Endothelial cell of hepatic sinusoid (primary cell): ENCODE results near the gene SLC6A3.

ENCODE experiments used
- in situ Hi-C: cut with HindIII; loops from 2 replicates; pipeline ENCODE4 v1.10.0; 2017; ENCODE audit warnings: low sequenced_read_pairs

Gene SLC6A3

DNA sequence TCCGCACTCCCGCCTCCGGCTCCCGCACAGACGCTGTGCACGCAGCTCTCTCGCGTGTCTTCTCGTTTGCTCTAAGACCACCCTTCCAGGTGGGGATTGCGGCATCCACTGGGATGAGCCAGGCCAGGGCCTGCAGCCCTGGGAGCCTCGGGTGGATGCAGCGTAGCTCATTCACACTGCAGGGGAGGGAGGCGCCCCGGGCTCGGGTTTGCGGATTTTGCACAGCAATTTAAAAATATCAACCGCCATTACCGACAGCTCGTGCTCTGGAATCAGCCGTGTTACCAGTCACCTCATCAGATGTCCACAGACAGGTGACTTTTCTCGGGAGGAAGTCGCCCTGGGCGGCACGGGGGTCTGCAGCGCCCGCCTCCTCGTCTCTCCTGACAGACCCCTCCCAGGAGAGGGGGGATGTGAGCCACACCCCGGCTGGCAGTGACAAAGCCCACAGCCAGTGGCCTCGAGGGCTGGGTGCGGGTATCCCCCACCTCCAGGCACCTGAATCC lies 20.8 kb upstream of the SLC6A3 start:
- in situ Hi-C loops, result no loop called here

DNA sequence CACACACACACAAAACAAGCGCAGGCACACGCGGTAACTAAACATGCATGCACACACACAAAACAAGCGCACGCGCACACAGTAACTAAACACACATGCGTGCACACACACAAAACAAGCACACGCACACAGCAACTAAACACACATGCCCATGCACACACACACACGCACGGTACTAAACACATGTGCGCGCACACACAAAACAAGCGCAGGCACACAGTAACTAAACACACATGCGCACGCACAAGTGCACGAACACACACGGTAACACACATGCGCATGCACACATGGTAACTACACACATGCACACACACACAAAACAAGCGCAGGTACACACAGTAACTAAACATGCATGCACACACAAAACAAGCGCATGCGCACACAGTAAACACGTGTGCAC lies 19.9 kb upstream of the SLC6A3 start:
- in situ Hi-C loops, result no loop called here

- in situ Hi-C loops, result no loop called here
Measured at GRCh38 chr5:1464511-1464910, 19.3 kb upstream of the SLC6A3 start.

DNA sequence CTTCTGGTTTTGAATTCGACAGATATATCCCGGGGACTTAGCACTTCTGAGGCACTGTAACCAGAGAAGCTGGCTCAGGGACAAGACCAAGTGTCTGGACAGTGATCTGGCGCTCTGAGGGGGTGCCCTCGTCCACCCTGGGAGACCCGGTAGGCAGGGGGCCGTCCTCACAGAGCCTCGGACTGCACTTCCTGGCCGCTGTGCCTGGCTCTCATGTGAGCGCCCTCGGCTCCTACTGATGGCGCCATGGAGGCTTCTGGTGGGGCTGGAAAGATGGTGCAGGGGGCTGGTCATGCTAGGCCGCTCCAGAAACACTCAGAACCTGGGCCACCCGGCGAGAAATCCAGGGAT lies 18.8 kb upstream of the SLC6A3 start:
- in situ Hi-C loops, result no loop called here

GRCh38 chr5:1463326-1464095 lies 18.3 kb upstream of the SLC6A3 start:
- in situ Hi-C loops, result no loop called here

- in situ Hi-C loops, result no loop called here
Measured at GRCh38 chr5:1462358-1462757, 17.1 kb upstream of the SLC6A3 start.

DNA sequence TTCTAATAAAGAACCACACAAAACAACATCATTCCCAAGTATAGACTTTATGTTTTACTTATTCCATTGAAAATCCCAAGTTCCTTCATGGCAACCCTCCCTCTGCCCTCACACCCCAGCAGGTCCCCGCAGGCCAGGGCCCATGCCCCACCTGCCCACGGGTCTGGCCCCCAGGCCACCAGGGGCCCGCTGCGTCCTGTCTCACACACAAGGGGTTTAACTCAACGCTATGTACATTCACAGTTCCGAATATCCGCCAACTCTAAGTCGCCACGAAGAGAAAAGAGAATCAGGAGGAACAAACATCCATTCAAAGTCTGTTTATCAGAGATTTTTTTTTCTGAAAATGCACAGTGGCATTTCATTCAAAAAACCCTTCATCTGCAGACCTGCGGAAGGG lies 16.2 kb upstream of the SLC6A3 start:
- in situ Hi-C loops, result no loop called here

DNA sequence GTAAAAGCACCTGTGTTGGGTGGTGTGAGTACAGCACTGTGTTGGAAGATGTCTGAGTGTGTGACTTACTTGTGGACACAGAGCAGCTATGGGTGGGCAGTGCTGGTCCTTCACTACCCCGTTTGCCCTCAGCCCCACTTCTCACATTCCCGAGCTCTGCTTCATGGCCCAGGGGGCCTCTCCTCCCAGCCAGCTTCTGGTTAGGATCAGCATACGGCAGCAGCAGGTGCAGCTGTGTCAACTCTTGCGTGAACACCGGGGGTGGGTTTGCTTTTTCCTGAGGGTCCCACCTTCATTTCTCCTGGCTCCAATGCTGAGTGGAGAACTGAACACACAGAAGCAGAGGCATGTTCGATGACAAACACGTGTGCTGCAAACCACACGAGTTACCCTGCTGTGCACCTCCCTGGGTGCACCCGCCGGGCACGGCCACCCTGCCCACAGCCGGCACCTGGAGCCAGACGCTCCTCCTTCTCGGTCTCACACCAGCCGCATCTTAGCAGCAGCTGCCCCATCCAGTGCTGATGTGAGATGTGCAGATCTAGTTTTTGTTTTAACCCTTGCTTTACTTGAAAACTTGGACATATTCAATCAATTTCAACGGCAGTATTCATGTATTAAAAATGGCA lies 14.9 kb upstream of the SLC6A3 start:
- in situ Hi-C loops, result no loop called here

DNA sequence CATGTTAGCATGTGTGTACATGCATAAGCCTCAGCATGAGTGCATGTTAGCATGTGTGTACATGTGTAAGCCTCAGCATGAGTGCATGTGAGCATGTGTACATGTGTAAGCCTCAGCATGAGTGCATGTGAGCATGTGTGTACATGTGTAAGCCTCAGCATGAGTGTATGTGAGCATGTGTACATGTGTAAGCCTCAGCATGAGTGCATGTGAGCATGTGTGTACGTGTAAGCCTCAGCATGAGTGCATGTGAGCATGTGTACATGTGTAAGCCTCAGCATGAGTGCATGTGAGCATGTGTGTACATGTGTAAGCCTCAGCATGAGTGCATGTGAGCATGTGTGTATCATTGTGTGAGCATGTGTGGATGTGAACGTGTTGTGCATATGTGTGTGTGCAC lies 14.2 kb upstream of the SLC6A3 start:
- in situ Hi-C loops, result loop anchor here (5.0 kb wide), 1 partner anchor 47 kb away; no protein-coding TSS in a partner anchor

- in situ Hi-C loops, result loop anchor here (5.0 kb wide), 1 partner anchor 44 kb away; no protein-coding TSS in a partner anchor
Measured at GRCh38 chr5:1456110-1456881, 11.1 kb upstream of the SLC6A3 start.

DNA sequence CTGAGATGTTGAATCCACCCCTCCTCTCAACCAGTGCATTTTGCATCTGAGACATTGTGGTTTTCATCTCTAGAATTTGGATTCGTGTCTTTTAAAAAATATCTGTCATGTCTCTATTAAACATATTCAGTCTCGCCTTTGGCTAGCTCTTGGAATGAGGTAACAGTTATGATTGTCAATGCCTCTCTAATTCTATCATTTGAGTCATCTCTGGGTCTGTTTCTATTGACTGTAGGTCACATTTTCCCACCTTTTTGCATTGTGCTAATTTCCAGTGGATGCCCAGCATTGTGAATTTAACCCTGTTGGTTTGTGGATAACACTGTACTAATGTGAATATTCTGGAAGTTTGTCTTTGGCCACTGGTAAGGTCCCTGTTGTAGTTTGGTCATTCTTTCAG lies 8.4 kb upstream of the SLC6A3 start:
- in situ Hi-C loops, result no loop called here

DNA sequence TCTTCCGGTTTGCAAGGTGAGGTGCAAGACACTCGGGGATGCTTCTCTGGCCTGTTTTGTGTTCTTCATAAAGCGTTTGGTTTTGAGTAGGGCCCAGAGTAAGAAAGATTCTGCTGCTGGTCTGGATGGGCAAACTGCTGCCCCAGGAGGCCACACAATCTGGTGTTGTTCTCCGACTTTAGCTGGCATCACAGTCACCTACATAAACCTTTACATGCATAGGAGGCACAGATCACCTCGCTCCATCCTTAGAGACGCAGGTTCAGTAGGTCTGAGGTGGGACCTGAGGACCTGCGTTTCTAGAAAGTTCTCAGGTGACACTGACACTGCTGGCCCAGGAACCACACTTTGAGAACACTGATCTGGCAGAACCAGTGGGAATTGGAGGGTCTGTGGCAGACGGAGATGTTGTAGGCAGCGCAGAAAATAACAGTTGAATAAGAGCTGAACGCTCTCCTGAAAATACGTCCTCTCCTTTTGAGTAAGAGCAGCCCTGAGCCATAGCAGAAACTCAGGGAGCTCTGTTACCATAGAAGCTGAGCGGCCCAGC lies 3.9 kb upstream of the SLC6A3 start:
- in situ Hi-C loops, result no loop called here

GRCh38 chr5:1448511-1449011 lies 3.3 kb upstream of the SLC6A3 start:
- in situ Hi-C loops, result no loop called here

GRCh38 chr5:1447671-1448361 lies 2.6 kb upstream of the SLC6A3 start:
- in situ Hi-C loops, result no loop called here

- in situ Hi-C loops, result no loop called here
Measured at GRCh38 chr5:1446602-1447343, 1.5 kb upstream of the SLC6A3 start.

DNA sequence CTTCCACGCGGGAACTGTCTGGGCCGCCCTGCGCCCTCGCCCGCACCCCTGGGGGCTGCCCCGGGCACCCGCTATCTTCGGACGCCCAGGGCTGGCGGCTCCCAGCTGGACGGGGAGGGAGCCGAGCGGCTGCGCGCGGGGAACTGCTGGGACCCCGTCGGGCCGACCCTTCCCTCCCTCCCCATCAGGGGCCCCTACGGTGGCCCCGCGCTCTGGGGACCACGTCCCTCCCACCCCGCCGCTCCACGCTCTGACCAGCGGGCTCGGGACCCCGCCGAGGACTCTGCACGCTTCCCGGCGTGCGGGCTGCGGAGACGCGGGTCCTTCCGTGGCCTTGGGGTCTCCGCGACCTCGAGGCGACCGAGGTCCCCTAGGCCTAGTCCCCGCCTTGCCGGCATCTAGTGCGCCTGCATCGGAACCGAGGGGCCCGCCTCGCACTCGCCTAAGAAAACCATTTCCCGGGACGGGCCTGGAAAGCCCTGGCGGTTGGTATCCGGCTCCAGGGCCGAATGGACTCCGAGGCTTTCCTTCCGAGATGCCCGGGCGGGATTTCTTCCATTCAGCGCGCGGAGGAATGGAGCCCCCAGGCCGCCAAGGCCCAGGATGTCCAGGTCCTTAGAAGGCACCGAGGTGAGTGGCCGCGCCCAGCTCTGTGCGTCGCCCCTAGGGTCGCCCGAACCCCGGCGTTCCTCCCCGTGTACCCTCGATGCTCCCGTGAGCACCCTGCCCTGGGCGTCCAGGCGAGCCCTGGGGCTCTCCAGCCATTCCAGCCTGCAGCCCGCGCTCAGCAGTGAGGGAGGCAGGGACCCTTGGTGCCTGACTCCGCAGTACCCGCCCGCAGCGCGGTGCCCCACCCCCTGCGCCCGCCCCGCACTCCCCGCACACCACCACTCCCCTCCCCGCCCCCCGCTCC lies 705 bp upstream of the SLC6A3 start:
- in situ Hi-C loops, result no loop called here

DNA sequence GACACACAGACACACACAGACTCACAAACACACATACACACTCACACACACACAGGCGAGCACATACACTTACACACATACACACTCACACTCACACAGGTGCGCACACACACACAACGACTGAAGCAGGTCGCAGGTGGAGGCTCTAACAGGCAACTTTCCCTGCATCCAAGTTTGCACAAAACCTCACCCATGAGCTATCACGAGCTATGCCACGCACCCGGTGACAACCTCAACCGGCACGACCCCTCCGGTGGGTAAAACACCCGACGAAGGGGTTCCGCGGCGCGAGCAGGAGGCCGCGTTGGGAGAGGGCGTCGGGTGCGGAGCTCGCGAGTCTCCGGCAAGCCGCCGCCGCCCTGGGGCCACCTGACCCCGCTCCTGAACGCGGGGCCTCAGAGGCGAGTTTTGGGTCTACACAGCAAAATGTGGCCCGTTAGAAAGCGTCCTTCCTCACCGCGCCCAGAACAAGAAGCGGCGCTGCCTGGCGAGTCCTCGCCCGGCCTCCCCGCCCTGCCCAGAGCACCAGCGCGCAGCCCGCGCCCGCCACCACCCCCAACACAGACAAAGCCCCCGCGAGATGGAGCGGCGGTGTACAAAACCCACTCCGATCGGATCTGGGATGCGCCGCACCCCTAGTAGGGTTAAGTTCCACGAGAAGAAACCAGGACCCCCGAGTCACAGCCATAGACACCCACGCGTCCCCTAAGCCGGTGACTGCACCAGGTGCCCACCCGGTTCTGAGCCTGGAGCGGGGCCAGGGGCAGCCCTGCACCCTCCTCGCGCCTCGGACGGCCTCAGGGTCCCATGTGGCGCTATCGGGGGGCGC lies 665 bp downstream of the SLC6A3 start:
- in situ Hi-C loops, result no loop called here

GRCh38 chr5:1443991-1444360 lies 1.3 kb downstream of the SLC6A3 start:
- in situ Hi-C loops, result no loop called here
